Endodermal cell (in vitro differentiated cells): Measurements from ENCODE around the gene FMO4. TPM values are rescaled to one million over a fixed set of nuclear protein-coding genes. Genes with fewer than 3 reads are reported as not detected.
A peak's percentile ranks its signal among the peaks of the same experiment; 100 is the strongest.
"Not testable (repeated sequence)": the region's sequence is repeated elsewhere in the genome, so short reads cannot be mapped to it uniquely, and the experiment has no call there.

Source experiments
- DNase-seq: peaks from one replicate; pipeline ENCODE4 v3.0.0-alpha.2; 2017
- H3K27ac ChIP-seq: 2 replicates; pipeline ENCODE4 v1.5.1; 2013; ENCODE audit warnings: mild to moderate bottlenecking, low read depth, low read length, moderate library complexity
- H3K27me3 ChIP-seq: 2 replicates; pipeline ENCODE4 v1.6.1; 2013; ENCODE audit warnings: mild to moderate bottlenecking, low read length, moderate library complexity; ENCODE audit not compliant: insufficient read depth, control insufficient read depth, poor library complexity, severe bottlenecking
- H3K36me3 ChIP-seq: 2 replicates; pipeline ENCODE4 v1.7.0; 2013; ENCODE audit warnings: mild to moderate bottlenecking, low read length, moderate library complexity; ENCODE audit not compliant: control insufficient read depth, insufficient read depth
- H3K4me1 ChIP-seq: one replicate; pipeline ENCODE4 v1.7.0; 2013; ENCODE audit warnings: low read length; ENCODE audit not compliant: control insufficient read depth, insufficient read depth
- H3K4me3 ChIP-seq: 2 replicates; pipeline ENCODE4 v1.5.1; 2013; ENCODE audit warnings: mild to moderate bottlenecking, low read length, moderate library complexity
- H3K9ac ChIP-seq: 2 replicates; pipeline ENCODE4 v1.6.1; 2013; ENCODE audit warnings: mild to moderate bottlenecking, low read length, moderate library complexity; ENCODE audit not compliant: poor library complexity, severe bottlenecking; ENCODE audit errors: extremely low read depth
- H3K9me3 ChIP-seq: 2 replicates; pipeline ENCODE4 v1.6.1; 2013; ENCODE audit warnings: mild to moderate bottlenecking, low read length, moderate library complexity; ENCODE audit not compliant: control insufficient read depth
- H3K27ac Mint-ChIP-seq: 2 replicates; pipeline ENCODE4 v1.8.0; 2020; ENCODE audit warnings: mixed read lengths
- H3K27me3 Mint-ChIP-seq: 2 replicates; pipeline ENCODE4 v1.8.0; 2021; ENCODE audit warnings: mild to moderate bottlenecking, mixed read lengths; ENCODE audit not compliant: insufficient read depth
- H3K36me3 Mint-ChIP-seq: 2 replicates; pipeline ENCODE4 v1.8.0; 2020; ENCODE audit warnings: low read depth, mixed read lengths
- H3K4me1 Mint-ChIP-seq: 2 replicates; pipeline ENCODE4 v1.8.0; 2020; ENCODE audit warnings: mixed read lengths
- H3K4me3 Mint-ChIP-seq: 2 replicates; pipeline ENCODE4 v1.8.0; 2020; ENCODE audit warnings: mild to moderate bottlenecking, moderate library complexity, mixed read lengths
- H3K9me3 Mint-ChIP-seq: 2 replicates; pipeline ENCODE4 v1.8.0; 2020; ENCODE audit warnings: mild to moderate bottlenecking, mixed read lengths
- CTCF ChIP-seq: fragments of 200-600 bp; sonication (generic); conservative IDR thresholded peaks from 2 replicates; pipeline ENCODE4 v1.5.0; 2021; ENCODE audit warnings: antibody characterized with exemption, mild to moderate bottlenecking
- WGBS, 2 experiments: methylation state at CpG; one replicate each; pipeline versions ENCODE4 v1.1.5 to v1.1.7; 2013; ENCODE audit warnings: missing lambda C conversion rate in 2 of 2, mixed read lengths in 1 of 2; ENCODE audit not compliant: insufficient coverage in 1 of 2, insufficient read length in 1 of 2; 5-methylcytosine and 5-hydroxymethylcytosine counted together
- total RNA-seq, 2 donors: library from RNA; stranded (reverse); fragmentation: NEBNext Ultra II Directional in 1 of 2; extraction: Animal tissue kit (Norgen Biotek cat#: 25700) in 1 of 2; gene quantifications; 2 replicates in 1 of 2; 3 replicates in 1 of 2; pipeline ENCODE4 v1.2.1, GENCODE V29; 2021

The FMO4 gene
- total RNA-seq, 2 donors from 2014 or later = 2.5 to 3.5 TPM

GRCh38 chr1:171359731-171360527 is 45.9 kb downstream of the FMO4 start:
- not testable (repeated sequence) for H3K27me3 ChIP-seq, H3K4me3 ChIP-seq, H3K36me3 ChIP-seq, H3K4me1 ChIP-seq, H3K4me3 Mint-ChIP-seq, H3K27ac Mint-ChIP-seq, H3K4me1 Mint-ChIP-seq, H3K9ac ChIP-seq, H3K27me3 Mint-ChIP-seq, H3K36me3 Mint-ChIP-seq, H3K9me3 ChIP-seq, H3K27ac ChIP-seq
- peaks cover 28% of the 10 kb centered on the region for H3K9me3 Mint-ChIP-seq
- WGBS, 2 experiments = 85 to 90% methylated on average over 2 to 9 of the region's 9 CpGs
- peak; percentile 76 for DNase-seq
- peak; percentile 70 for TF ChIP-seq CTCF

GRCh38 chr1:171366085-171366484 is 52.1 kb downstream of the FMO4 start:
- H3K4me3 Mint-ChIP-seq = no peak overlapping the region
- TF ChIP-seq CTCF = no peak
- WGBS, 2 experiments = 95 to 100% methylated on average over 2 to 6 of the region's 6 CpGs
- H3K27ac Mint-ChIP-seq = no peak overlapping the region
- Histone ChIP-seq H3K36me3 (no peaks in the 10 kb centered on the region), H3K27me3 (no peaks in the 10 kb centered on the region), H3K27ac (no peak overlapping the region), H3K9ac (no peak overlapping the region), H3K4me1 (no peaks in the 10 kb centered on the region), H3K9me3 (no peaks in the 10 kb centered on the region), H3K4me3 (no peak overlapping the region)
- H3K4me1 Mint-ChIP-seq = no peaks in the 10 kb centered on the region
- DNase-seq = no peak
- H3K36me3 Mint-ChIP-seq = no peaks in the 10 kb centered on the region
- H3K9me3 Mint-ChIP-seq = peaks cover 29% of the 10 kb centered on the region
- H3K27me3 Mint-ChIP-seq = no peaks in the 10 kb centered on the region

GRCh38 chr1:171366816-171367215 is 52.8 kb downstream of the FMO4 start:
- Mint-ChIP-seq H3K9me3 (peaks cover 24% of the 10 kb centered on the region), H3K4me1 (no peaks in the 10 kb centered on the region), H3K27ac (no peak overlapping the region), H3K27me3 (no peaks in the 10 kb centered on the region), H3K36me3 (no peaks in the 10 kb centered on the region), H3K4me3 (no peak overlapping the region)
- no peak for TF ChIP-seq CTCF
- Histone ChIP-seq H3K9me3 (no peaks in the 10 kb centered on the region), H3K27me3 (no peaks in the 10 kb centered on the region), H3K4me1 (no peaks in the 10 kb centered on the region), H3K36me3 (no peaks in the 10 kb centered on the region), H3K4me3 (no peak overlapping the region), H3K9ac (no peak overlapping the region), H3K27ac (no peak overlapping the region)
- DNase-seq = no peak
- 83% methylated on average over 2 of the region's 2 CpGs; no CpG with 5 or more reads in 1 of the 2 experiments for WGBS, 2 experiments
